Epidermal melanocyte (primary cell): Measurements from ENCODE around the gene TCL1A.
"Not testable (repeated sequence)": the region's sequence is repeated elsewhere in the genome, so short reads cannot be mapped to it uniquely, and the experiment has no call there.

ENCODE experiments used
- DNase-seq: peaks from one replicate; pipeline ENCODE4 v3.0.0; 2011; ENCODE audit warnings: low spot score; ENCODE audit not compliant: insufficient read length

TCL1A gene, protein sequence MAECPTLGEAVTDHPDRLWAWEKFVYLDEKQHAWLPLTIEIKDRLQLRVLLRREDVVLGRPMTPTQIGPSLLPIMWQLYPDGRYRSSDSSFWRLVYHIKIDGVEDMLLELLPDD

DNA sequence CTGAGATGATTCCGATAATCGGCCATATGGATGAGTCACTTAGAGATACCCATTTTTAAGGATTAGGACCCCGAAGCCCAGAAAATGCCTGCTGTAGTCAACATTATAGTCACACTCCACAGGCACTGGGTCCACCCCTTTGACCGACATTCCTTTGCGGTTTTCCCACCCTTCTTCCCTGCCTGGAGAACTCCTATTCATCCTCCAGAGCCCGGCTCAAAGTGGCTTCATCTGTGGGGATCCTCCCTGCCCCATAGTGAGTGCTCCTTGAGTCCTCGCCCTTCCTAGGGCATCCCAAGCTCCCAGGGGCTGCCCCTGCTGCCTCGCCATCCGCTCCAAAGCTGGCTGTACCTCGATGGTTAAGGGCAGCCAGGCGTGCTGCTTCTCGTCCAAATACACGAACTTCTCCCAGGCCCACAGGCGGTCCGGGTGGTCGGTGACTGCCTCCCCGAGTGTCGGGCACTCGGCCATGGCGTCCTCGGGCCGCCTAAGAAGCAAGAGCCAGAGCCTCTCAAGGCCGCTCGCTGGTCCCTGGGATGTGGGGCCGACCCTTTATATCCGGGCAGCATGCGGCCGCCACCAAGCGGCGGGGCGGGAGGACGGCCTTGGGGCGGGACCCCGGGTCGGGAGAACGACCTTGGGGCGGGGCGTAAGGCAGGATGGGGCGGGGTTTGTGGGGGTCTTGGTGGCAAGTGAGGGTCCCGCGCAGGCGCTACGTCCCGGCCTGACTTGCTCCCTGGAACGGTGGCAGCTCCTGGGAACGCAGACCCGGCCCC lies at the start of gene TCL1A:
TSS of gene TCL1A (minus strand) at position 530 of the 776 bp plus-strand sequence. CDS start at position 471, 59 bp downstream.
- DNase-seq = no peak

DNA sequence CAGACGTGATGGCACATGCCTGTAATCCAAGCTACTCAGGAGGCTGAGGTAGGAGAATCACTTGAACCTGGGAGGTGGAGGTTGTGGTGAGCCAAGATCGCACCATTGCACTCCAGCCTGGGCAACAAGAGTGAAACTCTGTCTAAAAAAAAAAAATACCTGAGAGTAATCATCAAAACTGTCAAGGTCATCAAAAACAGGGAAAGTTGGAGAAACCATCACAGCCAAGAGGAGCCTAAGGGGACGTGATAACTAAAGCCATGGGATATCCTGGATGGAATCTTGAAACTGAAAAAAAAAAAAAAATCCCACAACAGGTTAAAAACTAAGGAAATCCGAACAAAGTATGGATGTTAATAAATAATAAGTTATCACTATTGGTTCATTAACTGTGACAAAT lies 49.1 kb upstream of the TCL1A start:
- not testable (repeated sequence) for DNase-seq

DNA sequence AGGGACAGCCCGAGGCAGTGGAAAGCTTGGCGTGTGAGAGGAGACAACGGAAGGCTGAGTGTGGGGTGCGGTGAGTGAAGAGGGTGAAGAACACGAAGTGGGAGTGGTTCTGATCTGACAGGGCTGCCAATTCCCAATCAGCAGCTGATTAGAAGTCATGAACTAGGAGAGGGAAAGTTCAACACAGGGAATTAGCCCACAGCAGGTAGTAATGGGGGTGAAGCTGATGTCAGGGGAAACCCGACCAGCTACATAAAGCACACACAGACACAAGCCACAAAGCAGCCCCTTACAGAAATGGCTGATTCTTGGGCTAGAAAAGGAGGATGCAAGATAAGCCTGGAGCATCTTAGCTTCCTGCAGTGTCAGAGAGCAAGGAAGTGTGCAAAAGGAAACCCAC lies 47.5 kb upstream of the TCL1A start:
- no peak for DNase-seq

DNA sequence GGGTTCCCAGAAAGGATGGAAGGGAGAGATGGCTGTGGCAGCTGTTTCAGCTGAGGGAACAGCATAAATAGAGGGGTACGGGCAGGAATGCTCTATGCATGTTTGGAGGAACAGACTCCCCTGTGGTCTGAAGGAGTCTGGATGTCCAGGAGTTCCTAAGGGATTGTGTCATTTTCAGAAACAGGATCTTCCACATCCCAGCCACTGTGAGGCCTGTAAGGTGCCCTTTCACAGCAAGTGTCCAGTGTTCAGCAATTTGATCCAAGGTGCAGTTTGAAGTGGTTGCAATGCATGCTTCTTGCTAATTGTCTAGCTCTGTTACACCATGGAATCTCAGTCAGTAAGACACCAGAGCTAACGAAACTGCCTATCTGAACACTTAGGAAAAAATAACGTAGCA lies 46.7 kb upstream of the TCL1A start:
- DNase-seq = no peak

DNA sequence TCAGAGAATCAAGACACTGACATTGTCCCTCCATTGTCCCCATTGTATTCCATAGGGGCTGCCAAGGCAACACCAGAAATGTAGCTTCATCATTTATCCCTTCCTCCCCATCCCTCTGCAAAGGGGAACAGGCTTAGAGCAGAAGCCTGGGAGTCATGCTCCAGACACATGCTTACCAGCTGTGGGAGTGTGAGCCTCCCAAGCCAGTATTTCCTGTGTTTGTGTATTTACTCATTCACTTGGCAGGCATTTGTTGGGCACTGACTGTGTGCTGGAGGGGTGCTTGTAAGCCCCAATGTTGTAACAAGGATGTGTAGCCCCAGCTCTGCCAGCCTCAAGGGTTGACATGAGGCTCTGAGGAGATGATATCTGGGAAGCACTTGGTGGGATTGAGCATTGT lies 46.0 kb upstream of the TCL1A start:
- DNase-seq = no peak

DNA sequence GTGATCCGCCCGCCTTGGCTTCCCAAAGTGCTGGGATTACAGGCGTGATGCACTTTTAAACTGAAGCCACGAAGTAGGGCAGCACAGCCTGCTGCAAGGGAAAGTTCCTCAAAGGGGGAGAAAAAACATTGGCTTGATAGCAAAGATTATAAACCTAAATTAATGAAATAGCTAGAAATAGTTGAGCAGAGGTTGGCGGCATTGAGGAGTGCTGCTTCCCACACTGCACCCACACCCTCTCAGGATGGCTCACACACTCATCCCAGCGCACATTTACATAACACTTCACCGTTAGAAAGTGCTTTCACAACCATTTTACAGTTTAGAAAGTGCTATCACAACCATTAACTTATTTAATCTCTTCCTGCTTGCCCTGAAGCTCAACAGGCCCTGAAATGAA lies 44.4 kb upstream of the TCL1A start:
- no peak for DNase-seq

DNA sequence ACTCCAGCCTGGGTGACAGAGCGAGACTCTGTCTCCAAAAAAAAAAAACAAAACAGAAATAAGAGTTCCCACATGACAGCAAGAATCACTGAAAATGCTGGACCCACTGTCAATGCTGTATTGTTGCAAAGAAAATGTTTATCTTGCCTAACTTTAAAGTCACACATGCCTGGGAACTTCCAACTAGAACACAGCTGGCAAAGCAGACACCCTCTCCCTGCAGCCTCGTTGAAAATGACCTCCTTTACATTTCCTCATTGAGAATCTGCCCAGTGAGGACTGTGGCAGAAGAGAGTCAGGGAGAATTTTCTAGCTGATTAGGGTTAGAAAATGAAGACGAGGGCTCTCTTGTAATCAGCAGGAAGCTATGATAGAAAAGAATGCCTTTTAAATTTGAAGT lies 42.8 kb upstream of the TCL1A start:
- DNase-seq = no peak

DNA sequence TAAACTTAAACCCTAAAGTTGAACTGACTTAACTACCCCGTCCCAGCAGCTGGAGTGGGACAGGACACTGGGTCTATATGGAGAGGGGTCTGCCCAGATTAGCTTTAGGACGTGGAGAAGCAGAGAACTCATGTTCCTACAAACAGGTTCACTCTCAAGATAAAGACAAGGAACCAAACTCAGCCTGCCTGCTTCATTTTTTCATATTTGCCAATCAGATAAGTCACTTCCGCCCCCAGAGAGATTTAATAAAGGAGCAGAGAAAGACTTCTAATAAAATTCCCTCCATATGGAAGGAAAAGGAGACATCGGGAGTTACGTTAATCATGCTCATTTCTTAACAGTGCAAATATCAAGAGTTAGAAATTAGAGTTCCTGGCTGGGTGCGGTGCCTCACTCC lies 42.2 kb upstream of the TCL1A start:
- DNase-seq = no peak

DNA sequence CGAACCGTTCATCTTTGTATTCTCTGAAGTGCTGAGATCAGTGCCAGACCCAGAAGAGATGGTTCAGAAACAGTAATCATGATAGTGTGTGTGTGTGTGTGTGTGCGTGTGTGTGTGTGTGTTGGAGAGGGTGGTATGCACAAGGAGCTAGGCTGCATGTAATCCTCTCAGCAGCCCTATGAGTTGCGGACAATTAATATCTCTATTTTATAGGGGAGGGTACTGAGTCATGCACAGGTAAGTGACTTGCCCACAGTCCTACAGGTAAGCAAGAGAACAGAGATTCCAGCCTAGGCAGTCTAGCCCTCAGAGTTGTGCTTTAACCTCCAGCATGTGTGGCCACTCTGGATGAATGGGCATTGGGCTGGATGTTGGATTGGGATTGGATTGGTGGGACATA lies 27.9 kb upstream of the TCL1A start:
- no peak for DNase-seq

DNA sequence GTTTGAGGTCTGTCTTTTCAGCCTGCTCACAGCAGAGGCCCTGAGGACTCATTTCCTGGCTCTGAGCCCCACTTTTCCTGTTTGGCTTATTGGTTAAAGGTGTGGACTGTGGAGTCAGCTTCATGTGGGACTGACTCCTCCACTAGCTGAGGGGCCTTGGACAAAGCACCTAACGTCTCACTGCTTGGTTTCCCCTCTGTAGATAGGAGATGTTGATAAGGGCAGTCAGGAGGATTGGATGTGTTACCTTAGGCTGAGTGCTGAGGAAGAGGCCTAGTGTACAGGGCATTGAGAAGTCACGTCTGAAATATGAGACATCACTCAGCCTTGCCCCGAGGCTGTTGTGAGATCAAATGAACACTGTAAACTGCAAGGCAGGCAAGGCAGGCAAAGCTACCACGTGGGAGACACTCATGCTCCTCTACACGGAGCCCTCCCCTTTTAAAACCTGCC lies 27.1 kb upstream of the TCL1A start:
- no peak for DNase-seq

DNA sequence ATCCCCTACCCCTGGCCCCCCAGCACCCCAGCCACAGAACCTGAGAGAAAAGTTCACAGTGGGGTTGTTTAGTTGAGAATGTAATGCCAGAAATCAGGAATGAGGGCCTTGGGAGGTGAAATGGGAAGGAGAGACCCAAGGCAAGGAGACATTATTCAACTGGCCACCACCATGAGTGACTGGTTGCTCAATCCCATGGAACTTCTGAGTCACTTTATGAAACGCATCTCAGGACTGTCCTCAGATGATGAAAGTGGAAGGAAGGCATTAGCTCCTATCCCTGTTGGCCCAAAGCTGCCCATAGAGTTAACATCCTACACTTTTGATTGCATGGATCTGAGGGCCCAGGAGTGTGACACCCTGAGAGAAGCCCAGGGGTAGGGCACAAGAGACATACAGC lies 25.4 kb upstream of the TCL1A start:
- DNase-seq = no peak

DNA sequence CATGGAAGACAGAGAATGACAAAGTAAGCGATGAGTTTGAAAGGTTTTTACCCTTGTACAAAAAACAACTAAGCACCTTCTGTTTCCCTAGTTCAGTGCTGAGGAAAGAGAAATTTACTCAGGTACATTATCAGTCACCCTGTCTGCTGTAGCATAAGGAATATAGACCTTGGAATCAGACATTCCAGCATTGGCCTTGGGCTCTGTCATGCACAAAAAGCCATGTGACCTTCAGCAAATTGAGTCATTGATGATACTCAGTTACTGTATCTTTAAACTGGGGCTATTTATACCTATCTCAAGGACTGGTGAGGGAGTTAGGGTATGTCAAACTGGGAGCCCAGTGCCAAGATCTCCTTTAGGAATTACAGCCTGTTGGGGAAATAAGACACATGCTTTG lies 19.3 kb upstream of the TCL1A start:
- DNase-seq = no peak

DNA sequence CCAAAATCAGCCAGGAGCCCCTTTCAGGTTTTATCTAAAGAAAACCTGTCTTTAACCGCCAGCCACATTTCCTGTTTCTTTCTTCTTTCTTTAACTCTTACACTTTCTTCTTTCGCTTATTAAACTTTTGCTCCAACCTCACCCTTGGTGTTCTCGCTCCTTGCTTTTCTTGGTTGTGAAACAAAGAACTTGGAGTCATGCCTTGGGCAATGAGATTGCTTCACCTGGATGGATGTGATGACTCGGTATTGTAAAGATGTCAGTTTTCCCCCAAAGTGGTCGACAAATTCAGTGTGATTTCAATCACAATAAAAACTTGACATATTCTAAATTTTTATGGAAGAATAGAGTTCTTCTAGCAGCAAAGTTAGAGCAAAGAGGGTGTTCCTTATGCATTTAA lies 16.2 kb upstream of the TCL1A start:
- no peak for DNase-seq

DNA sequence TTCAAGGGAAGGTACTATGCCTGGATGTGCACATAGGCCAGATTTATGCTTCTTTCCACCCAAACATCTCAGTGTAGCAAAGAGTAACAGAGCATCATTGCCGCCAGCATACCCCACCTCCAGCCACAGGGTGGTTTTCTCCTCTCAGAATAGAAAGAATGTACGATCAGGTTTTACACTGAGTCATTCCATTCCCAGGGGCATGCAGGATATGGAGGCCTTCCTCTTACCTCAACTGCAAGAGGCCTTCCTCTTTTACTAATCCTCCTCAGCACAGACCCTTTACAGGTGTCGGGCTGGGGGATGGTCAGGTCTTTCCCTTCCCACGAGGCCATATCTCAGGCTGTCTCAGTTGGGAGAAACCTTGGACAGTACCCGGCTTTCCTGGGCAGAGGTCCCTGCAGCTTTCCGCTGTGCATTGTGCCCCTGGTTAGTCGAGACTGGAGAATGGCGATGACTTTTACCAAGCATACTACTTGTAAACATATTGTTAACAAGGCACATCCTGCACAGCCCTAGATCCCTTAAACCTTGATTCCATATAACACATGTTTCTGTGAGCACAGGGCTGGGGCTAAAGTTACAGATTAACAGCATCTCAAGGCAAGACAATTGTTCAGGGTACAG lies 15.6 kb upstream of the TCL1A start:
- not testable (repeated sequence) for DNase-seq

DNA sequence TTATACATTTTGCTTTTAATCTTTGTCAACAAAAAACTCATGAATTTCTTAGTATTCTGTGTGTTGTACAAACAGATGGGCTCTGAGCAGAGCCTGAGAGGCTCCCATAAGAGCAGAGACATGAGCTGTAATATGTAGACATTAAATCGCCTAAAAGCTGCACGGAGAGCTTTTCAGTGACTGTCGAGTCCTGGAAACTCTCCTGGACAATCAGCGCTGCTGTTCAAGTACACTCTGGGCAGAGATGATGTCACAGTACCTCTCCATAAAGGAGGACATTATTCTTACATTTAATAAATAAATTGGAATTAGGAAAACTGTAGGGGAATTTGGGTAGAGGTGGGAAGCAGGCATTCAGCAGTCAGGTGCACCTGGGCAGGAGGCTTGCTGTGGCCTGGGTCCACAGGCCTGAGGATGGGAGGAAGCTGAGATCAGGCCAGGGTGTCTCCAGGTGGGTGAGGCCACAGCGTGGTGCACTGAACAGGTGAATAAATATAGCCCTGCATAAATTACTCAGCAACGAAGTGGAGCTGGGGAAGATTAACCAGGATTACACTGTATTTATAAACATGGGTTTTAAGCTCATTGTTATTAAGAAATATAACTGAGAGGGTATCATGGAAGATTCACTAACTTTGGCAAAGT lies 13.3 kb upstream of the TCL1A start:
- no peak for DNase-seq

DNA sequence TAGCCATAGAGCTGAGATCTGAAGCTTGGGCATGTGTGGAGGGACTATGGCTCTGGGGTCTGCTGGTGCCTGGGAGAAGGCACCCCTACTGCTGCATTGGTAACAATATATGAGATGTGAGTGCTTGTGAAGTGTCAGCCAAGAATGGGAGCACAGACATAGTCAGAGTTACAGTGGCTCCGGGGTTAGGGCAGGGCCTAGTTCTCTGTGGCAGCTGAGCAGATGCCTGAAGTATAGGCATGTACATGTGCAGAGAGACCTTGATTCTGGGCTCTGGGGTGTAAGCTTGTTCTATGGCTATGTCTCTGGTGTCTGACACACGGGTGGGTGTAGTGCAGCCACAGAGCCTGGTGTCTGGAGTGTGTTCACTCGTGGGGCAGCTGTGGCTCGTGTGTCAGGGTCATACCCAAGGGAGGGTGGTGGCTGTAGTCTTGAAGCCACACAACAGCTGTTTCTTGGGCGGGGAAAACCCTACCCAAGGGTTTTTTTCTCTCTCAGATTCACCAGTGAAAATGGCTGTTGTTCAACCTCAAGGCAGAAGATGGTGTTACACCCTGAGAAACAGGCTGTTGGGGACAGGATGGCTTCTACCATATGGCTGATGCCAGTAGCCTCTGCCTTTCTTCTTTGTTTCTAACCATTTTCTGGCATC lies 11.9 kb upstream of the TCL1A start:
- no peak for DNase-seq

DNA sequence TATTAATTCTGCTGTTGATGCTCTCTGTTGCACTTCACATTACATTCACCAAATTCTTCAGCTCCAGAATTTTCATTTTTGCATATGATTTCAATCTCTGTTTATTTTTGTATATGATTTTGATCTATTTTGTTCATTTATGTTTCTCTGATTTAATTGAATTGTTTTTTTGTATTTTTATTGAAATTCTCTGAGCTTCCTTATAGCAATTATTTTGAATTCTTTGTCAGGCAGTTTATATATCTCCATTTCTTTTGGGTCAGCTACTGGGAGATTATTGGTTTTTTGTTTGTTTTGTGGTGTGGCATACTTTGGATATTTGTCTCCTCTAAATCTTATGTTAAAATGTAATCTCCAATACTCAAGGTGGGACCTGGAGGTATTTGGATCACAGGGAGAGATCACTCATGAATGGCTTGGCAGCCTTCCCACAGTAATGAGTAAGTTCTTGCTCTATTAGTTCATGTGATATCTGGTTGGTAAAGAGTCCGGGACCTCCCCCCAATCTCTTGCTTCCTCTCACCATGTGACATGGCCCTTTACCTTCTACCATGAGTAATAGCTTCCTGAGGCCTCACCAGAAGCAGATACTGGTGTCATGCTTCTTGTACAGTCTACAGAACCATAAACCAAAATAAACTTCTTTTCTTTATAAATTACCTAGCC lies 8.7 kb upstream of the TCL1A start:
- DNase-seq = no peak

DNA sequence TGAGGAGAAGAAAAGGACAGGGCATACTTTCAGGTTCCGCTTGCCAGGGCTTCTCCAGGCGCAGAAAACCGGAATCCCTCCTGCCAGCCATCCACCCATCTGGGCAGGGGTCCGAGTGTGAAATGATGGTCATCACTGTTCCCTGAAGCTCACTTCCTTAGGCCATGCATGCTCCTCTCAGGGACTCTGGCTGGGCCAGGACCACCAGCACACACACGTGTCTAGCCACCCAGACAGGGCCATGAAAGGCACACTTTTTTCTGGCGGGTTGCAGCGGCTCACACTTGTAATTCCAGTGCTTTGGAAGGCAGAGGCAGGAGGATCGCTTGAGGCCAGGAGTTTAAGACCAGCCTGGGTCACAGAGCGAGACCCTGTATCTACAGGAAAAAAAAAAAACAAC lies 1.5 kb downstream of the TCL1A start:
- DNase-seq = no peak

DNA sequence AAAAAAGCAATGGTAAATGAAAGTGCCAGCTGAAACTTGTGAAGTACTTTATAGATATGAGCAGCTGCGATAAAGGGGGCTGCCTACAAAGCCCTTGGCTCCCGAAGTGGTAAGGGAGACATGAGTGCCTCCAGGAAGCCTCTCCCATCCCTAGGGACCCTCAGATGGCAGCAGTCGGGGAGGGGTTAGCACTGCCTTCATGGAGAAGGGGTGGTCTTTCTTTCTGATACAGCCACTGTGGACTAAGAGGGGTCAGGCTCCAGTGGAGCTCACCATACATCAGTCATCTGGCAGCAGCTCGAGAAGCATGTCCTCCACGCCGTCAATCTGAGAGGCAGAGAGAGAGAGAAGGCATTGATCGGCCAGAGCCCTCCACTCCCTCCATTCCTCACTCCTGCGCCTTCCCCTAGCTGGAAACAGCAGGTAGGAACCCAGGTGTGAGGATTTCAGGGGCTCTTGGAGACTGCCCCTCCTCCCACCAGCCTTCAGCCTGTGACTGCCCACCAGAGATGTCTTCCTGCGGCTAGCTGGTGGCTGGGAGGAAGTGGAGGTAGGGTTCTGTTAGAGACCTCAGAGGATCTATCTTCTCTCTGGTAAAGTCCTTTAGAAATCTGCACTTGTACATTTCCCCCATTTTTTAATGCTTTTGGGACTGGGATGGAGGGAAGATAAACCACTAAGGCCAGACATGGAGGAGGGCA lies 2.3 kb downstream of the TCL1A start:
- no peak for DNase-seq

DNA sequence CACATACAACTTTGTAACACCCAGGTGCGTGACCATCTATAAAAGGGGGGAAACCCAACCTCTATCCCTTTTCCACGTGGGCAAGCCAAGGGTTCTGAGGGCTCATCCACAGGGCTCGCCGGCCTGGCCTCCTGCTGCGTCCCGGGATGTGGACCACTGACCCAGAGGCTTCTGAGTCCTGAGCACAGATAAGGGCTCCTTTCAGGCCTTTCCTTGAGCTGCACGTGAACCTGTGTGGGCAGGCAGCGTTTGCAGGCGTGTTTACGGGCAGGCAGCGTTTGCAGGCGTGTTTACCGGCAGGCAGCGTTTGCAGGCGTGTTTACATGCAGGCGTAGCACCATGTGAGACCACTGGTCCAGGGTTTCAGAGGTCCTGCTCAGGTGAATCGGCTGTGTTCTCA lies 3.8 kb downstream of the TCL1A start:
- no peak for DNase-seq

DNA sequence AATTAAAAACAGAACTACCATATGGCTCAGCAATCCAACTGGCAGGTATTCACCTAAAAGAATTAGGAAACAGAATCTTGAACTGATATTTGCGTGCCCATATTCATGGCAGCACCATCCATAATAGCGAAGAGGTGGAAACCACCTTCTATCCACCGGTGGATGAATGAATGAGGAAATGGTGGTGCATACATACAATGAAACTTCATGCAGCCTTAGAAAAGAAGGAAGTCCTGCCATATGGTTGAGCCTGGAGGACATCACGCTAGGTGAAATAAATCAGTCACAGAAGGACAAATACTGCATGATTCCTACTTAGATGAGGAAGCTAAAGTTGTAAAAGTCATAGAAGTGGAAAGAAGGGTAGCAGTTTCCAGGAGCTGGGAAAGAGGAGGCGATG lies 6.6 kb downstream of the TCL1A start:
- DNase-seq = no peak
